Right ventricle myocardium superior (tissue), 1 donor: ENCODE results near the gene PCDHGA3. TPM values are rescaled to one million over a fixed set of nuclear protein-coding genes. Genes with fewer than 3 reads are reported as not detected.
"Not testable (repeated sequence)": the region's sequence is repeated elsewhere in the genome, so short reads cannot be mapped to it uniquely, and the experiment has no call there.

ENCODE experiments used
- ATAC-seq: fragments of 200-7000 bp; cut with Tn5 transposase; one replicate; pipeline ENCODE4 v1.9.1; 2020; ENCODE audit warnings: mild to moderate bottlenecking; ENCODE audit not compliant: poor library complexity
- DNase-seq: peaks from one replicate; pipeline ENCODE4 v3.0.0-alpha.2; 2020
- intact Hi-C: fragments of 100-400 bp; cut with DNase I; formaldehyde crosslinking; loops from one replicate; pipeline ENCODE4 v1.11.2; 2022
- long read RNA-seq: library from polyadenylated mRNA; unstranded; transcript quantifications from one replicate; pipeline ENCODE4 v2.0.0, GENCODE V29; 2021
- total RNA-seq: library from RNA; stranded (reverse); fragmentation: NEBNext Ultra II Directional; extraction: Animal tissue kit (Norgen Biotek cat#: 25700); gene quantifications from one replicate; pipeline ENCODE4 v1.2.1, GENCODE V29; 2021
- donor health status: DM: no; HTN: yes; CAD: no; lungs with severe emphysema.

Gene PCDHGA3
- 13.0 TPM for total RNA-seq
- long read RNA-seq, full-length matches to known transcripts: 7 of 8 reads
- long read RNA-seq, partial matches to known transcripts: 0 of 8 reads
- long read RNA-seq, other reads (novel, unspliced or antisense): 1 of 8 reads

DNA sequence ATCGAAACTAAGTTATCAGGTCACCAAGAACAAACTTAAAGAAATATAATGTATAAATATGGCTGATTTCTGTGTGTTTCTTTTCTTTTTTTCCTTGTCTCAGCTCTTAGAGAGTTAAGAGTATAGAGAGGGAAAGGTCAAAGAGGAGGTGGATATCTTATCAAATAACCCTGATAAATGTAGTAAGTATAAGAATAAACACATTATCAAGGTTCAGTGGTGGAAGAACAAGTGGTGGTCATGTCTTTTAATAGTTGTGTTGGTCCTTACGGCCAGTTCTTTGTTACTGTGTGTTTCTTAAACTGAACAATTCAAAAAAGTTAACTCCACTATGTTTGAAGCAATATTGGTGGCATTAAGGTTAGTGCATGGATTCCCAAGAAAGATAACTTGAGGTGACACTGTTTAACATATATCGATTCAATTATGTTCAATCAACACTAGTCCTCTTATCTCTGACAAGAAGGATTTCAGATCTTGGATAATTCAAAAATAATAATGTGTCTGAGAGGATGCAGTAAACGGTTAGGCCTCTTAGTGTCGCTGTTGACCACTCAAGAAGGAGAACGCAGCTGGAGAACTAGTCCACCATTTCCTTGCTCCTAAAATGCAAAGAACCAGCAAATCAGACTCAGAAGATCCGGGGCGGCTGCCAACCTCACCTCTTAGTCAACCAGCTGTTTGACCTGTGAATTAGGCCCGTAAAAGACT lies at the start of gene PCDHGA3:
Gene PCDHGA3 (plus strand): TSS at position 588 of the 711 bp plus-strand sequence. CDS start 205 bp downstream, outside the sequence.
- peak; percentile 66 for ATAC-seq
- intact Hi-C loops: no loop called here
- DNase-seq: no peak

DNA sequence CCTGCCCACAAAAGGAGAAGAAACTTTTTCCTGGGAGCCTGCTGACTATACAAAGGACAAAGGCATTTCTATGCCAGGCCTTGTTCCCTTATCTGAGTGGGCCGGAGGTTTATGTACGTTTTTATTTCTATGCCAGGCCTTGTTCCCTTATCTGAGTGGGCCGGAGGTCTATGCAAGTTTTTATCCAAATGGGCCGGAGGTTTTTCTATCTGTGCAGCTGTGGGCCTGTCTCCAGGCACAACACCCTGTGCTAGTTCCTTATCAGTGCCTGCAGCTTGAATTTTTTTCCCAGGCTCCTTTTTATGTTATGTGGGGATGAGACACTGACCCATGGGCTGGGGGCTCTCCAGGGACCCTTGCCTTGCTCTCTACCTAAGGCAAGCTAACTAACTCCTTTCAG lies 45.3 kb upstream of the PCDHGA3 start:
- intact Hi-C loops: no loop called here
- ATAC-seq (no peak), DNase-seq (no peak)

DNA sequence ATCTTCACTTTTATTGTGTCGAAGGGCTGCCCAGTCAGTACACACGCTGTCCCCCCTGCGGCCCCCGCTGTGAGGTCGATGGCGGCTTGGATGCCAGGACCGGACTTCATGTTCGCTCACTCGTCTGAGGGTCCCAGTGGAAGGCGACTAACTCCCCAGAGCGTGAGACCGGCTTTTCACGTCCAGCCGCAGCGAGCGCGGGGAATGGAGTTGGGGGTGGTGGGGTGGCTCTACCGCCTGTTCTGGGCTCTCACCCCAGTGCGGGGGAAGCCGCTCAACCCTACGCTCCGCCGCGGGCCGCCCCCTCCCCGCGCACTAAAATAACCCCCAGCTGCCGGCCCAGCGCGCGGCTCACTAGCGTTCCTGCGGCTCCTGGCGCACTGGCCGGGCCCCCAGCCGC lies 39.9 kb upstream of the PCDHGA3 start, which contains the start of gene SLC25A2:
Gene SLC25A2 (minus strand): TSS at position 294 of the 400 bp plus-strand sequence. CDS start 184 bp downstream, at position 110.
- DNase-seq (no peak), ATAC-seq (no peak)
- intact Hi-C loops: loop anchor here (5.0 kb wide), 1 partner anchor 36 kb away; no protein-coding TSS in a partner anchor

DNA sequence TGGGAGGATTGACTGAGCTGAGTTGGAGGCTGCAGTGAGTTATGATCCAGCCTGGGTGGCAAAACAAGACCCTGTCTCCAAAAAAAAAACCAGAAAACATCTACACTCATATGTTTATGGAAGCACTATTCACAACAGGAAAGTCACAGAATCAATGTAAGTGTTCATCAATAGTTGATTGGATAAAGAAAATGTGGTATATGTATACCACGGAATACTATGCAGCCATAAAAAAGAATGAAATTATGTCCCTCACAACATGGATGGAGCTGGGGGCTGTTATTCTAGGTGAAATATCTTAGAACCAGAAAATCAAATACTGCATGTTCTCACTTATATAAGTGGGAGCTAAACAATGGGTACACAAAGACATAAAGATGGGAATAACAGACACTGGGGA lies 37.0 kb upstream of the PCDHGA3 start:
- ATAC-seq: no peak
- no peak for DNase-seq

DNA sequence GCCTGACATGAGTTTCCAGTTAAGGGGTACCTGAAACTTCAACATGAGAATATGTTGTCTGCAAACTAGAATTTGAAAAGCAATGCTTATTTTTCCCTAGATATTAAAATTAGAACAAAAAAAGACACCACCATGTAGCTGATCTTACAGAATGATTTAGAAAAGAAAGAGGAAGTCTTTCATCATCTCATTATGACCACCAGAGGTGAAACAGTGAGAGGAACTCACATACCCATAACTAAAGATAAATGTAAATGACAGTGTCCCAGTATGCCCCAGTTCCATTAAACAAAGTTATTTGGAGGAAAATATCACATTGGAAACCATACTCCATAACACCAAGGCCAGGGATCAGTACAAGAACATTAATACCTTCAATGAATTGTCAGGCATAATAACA lies 29.9 kb upstream of the PCDHGA3 start:
- DNase-seq (no peak), ATAC-seq (no peak)
- intact Hi-C loops: no loop called here

More for the DNA sequence above, 37.0 kb upstream of the PCDHGA3 start:
- intact Hi-C loops: no loop called here

DNA sequence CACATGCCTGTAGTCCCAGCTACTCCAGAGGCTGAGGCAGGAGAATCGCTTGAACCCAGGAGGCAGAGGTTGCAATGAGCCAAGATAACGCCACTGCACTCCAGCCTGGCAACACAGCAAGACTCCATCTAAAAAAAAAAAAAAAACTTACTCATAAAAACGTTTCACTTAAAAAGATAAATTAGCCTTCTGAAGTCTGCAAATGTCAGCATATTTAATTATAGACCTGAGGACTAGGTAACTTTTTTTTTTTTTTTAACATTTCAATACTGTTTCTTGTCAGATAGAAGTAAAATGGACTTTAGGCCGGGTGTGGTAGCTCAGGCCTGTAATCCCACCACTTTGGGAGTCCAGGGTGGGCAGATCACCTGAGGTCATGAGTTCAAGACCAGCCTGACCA lies 26.7 kb upstream of the PCDHGA3 start:
- intact Hi-C loops, DNase-seq, ATAC-seq: not testable (repeated sequence)

DNA sequence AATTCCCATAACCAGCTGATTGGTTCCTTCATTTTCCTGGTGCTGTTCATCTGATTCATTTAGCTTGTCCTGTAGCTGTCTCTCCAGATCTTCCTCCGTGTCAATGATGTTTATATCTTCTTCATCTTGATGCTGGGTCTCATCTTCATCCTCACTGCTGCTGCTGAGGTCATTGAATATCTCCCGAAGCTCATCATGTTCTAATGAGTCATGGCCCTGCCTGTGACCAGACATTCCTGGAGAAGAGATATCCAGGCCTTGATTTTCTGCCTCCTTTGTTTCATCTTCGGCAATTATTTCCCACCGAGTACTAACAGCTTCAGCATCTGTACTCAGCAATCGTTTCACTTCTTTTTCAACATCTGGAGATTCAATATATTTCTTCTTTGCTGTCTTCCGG lies 24.4 kb upstream of the PCDHGA3 start:
- no peak for DNase-seq
- intact Hi-C loops: no loop called here
- no peak for ATAC-seq

DNA sequence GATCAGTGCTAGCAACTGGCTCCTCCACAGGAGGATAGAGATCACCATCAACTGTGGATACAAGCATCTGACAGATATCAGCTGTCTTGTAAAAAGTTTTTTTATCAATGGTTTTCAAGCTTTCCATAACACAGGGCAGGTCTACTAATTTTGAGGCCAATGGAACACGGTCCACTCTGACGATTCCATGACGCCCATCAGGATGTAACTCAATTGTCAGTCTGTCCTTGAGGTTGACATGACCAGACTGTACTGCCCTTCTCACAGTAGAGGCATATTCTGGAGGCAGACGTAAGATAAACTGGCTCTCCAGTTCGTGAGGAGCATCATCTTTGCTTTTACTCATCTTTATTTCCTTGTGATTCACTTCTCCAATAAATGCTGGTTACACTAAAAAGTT lies 23.9 kb upstream of the PCDHGA3 start:
- intact Hi-C loops: loop anchor here (5.0 kb wide), 1 partner anchor 243 kb away; no protein-coding TSS in a partner anchor
- DNase-seq: no peak
- no peak for ATAC-seq

DNA sequence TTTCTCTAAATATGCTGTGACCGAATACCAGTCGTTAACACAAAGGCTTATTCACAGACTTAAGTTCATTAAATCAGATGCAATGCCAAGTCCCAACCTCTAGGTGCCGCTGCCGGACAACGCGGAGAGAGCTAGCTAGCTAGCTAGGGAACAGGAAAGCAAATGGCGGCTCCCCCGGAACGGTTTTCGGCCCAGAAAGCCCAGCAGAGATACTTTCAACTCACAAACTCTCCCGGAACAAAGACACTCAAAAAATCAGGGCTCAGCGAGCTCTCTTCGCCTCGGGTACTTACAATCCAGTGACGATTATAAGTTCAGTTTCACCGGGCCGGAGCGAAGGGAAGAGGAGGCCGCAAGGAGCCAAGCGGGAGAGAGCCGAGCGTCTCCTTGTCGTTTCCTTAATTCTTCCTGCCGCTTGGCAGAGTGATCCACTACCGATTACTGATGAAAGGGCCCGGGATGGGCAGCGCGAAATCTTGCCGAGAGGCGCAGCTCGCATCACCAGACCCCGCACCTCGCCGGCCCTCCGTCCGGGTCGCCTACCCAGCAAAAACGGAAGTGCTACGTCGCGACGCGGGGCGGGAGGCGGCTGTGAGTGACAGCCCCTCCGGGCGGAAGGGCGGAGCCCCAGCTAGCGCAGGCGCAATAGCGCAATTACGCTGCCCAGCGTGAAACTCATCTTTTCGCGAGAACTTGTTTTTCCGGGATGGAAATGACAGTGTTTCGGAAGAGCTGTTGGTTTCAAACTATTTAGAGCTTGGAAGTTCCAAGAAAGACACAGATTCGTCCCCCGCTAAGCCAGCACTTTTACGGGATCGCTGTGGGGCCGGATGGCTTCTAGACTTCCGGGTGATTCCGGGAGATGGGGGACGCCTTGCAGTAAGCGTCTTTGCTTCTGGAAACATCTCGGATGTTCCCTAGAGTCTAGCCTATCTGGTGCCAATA lies 23.1 kb upstream of the PCDHGA3 start, which contains the start of gene TAF7:
Gene TAF7 (minus strand): TSS at position 560 of the 945 bp plus-strand sequence. CDS start 740 bp downstream, outside the sequence.
- peak; percentile 100 for ATAC-seq
- peak; percentile 94 for DNase-seq
- intact Hi-C loops: loop anchor here (5.0 kb wide), 1 partner anchor 242 kb away; no protein-coding TSS in a partner anchor

DNA sequence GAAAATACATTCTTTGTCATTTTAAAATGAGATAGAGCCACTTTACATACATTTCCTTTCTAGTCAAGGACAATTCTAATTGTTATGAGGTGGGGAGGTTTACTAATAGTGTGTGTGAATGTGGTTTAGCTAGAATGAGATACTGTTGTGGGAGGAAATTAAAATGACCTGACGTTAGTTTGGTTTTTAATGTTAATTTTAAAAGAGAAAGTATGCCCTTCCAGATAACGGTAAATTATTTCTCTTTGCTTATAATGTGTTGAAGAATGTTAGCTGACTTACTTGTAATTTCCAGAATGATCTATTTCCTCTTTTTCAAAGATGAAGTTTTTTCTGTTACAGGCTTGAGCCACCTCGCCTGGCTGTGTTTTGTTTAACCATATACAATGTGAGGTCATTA lies 21.4 kb upstream of the PCDHGA3 start:
- DNase-seq (no peak), ATAC-seq (no peak)
- intact Hi-C loops: loop anchor here (5.0 kb wide), 1 partner anchor 240 kb away; no protein-coding TSS in a partner anchor

DNA sequence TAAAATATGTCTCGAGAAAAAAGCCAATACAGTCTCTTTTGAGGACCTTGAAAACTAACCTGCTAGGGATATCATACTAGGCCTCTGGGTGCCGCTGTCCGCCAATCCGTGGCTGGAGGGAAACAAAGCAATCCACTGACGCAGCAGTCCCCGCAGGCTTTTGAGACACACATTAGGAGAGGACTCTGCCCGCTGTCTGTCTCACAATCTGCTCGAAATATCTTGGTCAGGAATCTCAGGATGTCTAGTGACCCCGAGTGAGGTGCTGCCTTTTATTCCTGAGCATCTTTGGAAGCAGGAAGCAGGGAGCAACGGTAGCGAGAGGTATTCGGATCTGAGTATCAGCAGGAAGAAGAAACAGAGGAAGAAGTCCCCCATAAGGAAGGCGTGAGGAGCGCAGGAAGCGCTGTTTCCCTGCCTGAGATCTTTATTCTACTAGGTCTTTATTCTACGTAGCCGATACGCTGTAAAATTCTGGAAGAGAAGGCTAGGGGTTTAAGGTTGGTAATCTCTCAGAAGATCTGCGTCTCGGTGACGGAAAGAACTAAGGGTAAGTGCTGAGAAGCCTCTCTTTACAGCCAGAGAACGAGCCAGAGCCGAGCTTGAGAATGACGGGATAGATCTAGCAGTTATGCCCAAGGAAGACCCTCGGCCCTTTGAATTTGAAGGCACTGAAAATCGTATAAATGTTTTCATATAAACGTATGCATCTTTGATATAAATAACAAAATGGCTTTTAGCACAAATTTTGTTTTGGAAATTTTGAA lies 17.4 kb upstream of the PCDHGA3 start:
- peak; percentile 92 for ATAC-seq
- intact Hi-C loops: no loop called here
- DNase-seq: peak; percentile 81

DNA sequence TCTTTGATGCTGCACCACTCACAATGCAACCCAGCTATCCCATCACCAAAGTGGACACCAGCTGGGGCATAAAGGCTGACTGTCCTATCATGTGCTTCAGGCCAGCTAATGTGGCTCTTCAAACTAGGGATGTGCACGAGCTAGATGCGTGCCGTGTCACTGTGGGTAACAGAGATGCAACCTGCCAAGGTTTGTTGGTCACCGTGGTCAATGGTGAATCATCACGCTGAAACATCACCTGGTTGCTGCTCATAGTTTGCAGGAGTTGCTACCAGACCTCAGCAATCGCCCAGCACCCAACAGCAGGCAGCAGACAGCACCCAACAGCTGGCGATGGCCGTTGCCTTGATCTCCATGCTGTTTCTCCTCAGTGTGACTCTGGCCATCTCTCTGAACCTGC lies 15.4 kb upstream of the PCDHGA3 start:
- ATAC-seq (no peak), DNase-seq (no peak)
- intact Hi-C loops: no loop called here

DNA sequence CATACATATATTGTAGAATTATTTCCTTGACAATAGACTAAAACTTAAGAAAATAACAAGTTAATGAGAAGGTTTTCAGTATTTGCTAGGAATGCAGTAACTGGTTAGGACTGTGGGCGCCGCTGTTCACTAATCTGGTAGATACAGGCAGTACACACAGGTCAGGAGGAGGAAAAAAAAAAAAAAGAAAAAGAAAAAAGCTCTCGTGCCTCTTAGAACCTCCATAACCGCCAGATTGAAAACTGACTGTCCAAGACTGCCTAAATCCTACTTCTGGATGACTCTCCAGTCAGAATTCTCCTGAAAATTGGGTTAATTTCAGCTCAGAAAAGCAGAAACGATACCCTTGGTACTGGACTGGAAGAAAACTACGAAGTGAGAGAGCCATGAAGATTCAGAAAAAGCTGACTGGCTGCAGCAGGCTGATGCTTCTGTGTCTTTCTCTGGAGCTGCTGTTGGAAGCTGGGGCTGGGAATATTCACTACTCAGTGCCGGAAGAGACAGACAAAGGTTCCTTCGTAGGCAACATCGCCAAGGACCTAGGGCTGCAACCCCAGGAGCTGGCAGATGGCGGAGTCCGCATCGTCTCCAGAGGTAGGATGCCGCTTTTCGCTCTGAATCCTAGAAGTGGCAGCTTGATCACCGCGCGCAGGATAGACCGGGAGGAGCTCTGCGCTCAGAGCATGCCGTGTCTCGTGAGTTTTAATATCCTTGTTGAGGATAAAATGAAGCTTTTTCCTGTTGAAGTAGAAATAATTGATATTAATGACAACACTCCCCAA lies 13.1 kb upstream of the PCDHGA3 start, which contains the start of gene PCDHGA1:
Gene PCDHGA1 (plus strand): TSS at position 216 of the 782 bp plus-strand sequence.
- no peak for DNase-seq

DNA sequence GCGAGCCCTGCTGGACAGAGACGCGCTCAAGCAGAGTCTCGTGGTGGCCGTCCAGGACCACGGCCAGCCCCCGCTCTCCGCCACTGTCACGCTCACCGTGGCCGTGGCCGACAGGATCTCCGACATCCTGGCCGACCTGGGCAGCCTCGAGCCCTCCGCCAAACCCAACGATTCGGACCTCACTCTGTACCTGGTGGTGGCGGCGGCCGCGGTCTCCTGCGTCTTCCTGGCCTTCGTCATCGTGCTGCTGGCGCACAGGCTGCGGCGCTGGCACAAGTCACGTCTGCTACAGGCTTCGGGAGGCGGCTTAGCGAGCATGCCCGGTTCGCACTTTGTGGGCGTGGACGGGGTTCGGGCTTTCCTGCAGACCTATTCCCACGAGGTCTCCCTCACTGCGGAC lies 11.1 kb upstream of the PCDHGA3 start:
- DNase-seq, intact Hi-C loops, ATAC-seq: not testable (repeated sequence)

More for the DNA sequence above, 13.1 kb upstream of the PCDHGA3 start, which contains the start of gene PCDHGA1:
- intact Hi-C loops: no loop called here
- peak; percentile 64 for ATAC-seq

DNA sequence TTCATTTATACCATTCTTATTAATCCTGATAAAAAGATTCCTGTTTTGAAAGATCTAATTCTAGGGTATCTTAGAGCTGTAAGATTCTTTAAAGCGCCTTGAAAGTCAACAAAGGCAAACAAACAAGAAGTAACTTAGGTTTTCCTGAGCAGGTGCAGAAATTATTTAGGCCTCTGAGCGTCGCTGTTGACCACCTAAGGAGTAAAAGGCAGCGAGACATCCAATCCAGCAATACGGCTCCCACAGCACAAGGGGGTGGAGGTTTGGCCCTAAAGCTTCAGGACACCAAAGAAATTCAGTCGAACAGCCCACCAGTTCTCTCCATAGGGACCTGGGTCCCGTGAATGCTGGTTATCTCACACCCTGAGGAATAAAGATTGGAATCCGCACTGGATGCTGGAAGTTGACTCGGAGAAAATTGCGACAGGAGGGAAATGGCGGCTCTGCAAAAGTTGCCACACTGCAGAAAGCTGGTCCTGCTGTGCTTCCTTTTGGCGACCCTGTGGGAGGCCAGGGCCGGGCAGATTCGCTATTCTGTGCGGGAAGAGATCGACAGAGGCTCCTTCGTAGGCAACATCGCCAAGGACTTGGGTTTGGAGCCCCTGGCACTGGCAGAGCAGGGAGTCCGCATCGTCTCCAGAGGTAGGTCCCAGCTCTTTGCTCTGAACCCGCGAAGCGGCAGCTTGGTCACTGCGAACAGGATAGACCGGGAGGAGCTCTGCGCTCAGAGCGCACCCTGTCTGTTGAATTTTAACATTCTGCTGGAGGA lies 4.9 kb upstream of the PCDHGA3 start, which contains the start of gene PCDHGA2:
Gene PCDHGA2 (plus strand): TSS at position 223 of the 769 bp plus-strand sequence.
- DNase-seq (no peak), ATAC-seq (peak; percentile 67)
- intact Hi-C loops: no loop called here

DNA sequence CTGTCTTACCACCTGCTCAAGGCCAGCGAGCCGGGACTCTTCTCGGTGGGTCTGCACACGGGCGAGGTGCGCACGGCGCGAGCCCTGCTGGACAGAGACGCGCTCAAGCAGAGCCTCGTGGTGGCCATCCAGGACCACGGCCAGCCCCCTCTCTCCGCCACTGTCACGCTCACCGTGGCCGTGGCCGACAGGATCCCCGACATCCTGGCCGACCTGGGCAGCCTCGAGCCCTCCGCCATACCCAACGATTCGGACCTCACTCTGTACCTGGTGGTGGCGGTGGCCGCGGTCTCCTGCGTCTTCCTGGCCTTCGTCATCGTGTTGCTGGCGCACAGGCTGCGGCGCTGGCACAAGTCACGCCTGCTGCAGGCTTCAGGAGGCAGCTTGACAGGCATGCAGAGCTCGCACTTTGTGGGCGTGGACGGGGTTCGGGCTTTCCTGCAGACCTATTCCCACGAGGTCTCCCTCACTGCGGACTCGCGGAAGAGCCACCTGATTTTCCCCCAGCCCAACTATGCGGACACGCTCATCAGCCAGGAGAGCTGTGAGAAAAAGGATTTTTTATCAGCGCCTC lies 2.8 kb upstream of the PCDHGA3 start:
- intact Hi-C loops, ATAC-seq: not testable (repeated sequence)
- DNase-seq: peak; percentile 54
